Heart left ventricle (tissue), 16 donors: Measurements from ENCODE around the gene GRB14. TPM values are rescaled to one million over a fixed set of nuclear protein-coding genes. Genes with fewer than 3 reads are reported as not detected.

Experiments
- ATAC-seq, 4 donors: fragments of 200-7000 bp; cut with Tn5 transposase; one replicate each; pipeline ENCODE4 v1.9.1; 2020 to 2022; ENCODE audit warnings: moderate library complexity in 4 of 4, mild to moderate bottlenecking in 3 of 4, moderate number of reproducible peaks in 1 of 4
- DNase-seq, 5 donors: peaks; one replicate each; pipeline ENCODE4 v3.0.0-alpha.2; 2020
- H3K27ac ChIP-seq, 12 donors: fragments of 200-600 bp; sonication (generic) in 4 of 12; one replicate each; pipeline versions ENCODE4 v1.5.0 to v1.8.0; 2016 to 2022; ENCODE audit warnings: mild to moderate bottlenecking in 2 of 12
- H3K27me3 ChIP-seq, 9 donors: fragments of 200-600 bp; sonication (generic) in 2 of 9; one replicate each; pipeline versions ENCODE4 v1.5.1 to v1.8.0; 2016 to 2022; ENCODE audit warnings: mild to moderate bottlenecking in 3 of 9
- H3K36me3 ChIP-seq, 9 donors: fragments of 200-600 bp; sonication (generic) in 2 of 9; one replicate each; pipeline versions ENCODE4 v1.5.0 to v1.8.0; 2018 to 2022; ENCODE audit warnings: mild to moderate bottlenecking in 2 of 9
- H3K4me1 ChIP-seq, 12 donors: fragments of 200-600 bp; sonication (generic) in 4 of 12; one replicate each; pipeline versions ENCODE4 v1.5.0 to v1.8.0; 2016 to 2022; ENCODE audit warnings: mild to moderate bottlenecking in 3 of 12
- H3K4me3 ChIP-seq, 12 donors: fragments of 200-600 bp; sonication (generic) in 4 of 12; one replicate each; pipeline versions ENCODE4 v1.5.0 to v1.8.0; 2017 to 2022; ENCODE audit warnings: mild to moderate bottlenecking in 9 of 12, moderate library complexity in 4 of 12
- H3K9me3 ChIP-seq, 12 donors: fragments of 200-600 bp; sonication (generic) in 4 of 12; one replicate each; pipeline versions ENCODE4 v1.5.0 to v1.8.0; 2016 to 2022; ENCODE audit warnings: mild to moderate bottlenecking in 1 of 12
- CTCF ChIP-seq, 12 donors: fragments of 200-600 bp; sonication (generic) in 4 of 12; IDR thresholded peaks; one replicate each; pipeline versions ENCODE4 v1.5.0 to v1.8.0; 2018 to 2022; ENCODE audit warnings: antibody characterized with exemption in 12 of 12, mild to moderate bottlenecking in 5 of 12
- POLR2A ChIP-seq, 2 donors: fragments of 450-650 bp; IDR thresholded peaks; one replicate each; pipeline ENCODE4 v1.6.1; 2017; ENCODE audit warnings: antibody characterized with exemption in 2 of 2, mild to moderate bottlenecking in 2 of 2, moderate library complexity in 2 of 2
- WGBS, 4 donors: extraction: QIAGEN DNeasy Blood & Tissue Kit in 2 of 4; methylation state at CpG; one replicate each; pipeline versions ENCODE4 v1.1.5 to v1.1.7; 2013 to 2018; 5-methylcytosine and 5-hydroxymethylcytosine counted together
- intact Hi-C, 10 donors: fragments of 100-400 bp; cut with DNase I; formaldehyde crosslinking; loops; one replicate each; pipeline versions ENCODE4 v1.11.1 to v1.14.2; 2022
- polyA plus RNA-seq, 2 donors: library from polyadenylated mRNA; stranded (reverse); fragments of 200-250 nt; gene quantifications; one replicate each; pipeline ENCODE4 v1.2.3, GENCODE V29; 2013
- total RNA-seq, 9 donors: library from RNA; depleted of rRNA in 2 of 9; stranded (reverse); fragments of >200 nt in 2 of 9; fragmentation: NEBNext Ultra II Directional in 3 of 9; extraction: Animal tissue kit (Norgen Biotek cat#: 25700) in 3 of 9; gene quantifications; one replicate each; pipeline versions ENCODE4 v1.1.0 to v1.2.4, GENCODE V29; 2016 to 2023
- donor health status: ischemic (EF 13 %, LVEDD 7.1; RV severe dilation, severe dysfunction).
- donor health status: healthy with polysubstance abuse.
- donor health status: DM: no; HTN: yes; CAD: no.
- donor health status: DM: no; HTN: no; CAD: no.
- donor health status: ischemic (EF 25% LVEDD 6.9; RV normal size, moderate dysfunction).
- donor health status: ischemic (EF 25% LVEDD 5.7; RV mildly dilated, moderate dysfunction).
- donor health status: healthy.
- donor health status: DM: yes; HTN: yes; CAD: no.
- donor health status: ischemic (EF 35%, LVEDD 5.7; RV mildly dilated, moderate dysfunction).
- donor health status: nonischemic (EF 11% LVEDD 7.7; RV severe dilation, severe dysfunction).
- donor health status: DM: yes; HTN: yes; CAD: no.
- donor health status: PGD.
- donor health status: ischemic (EF 29% LVEDD 5.4; RV normal size, mild dysfunction).
- donor health status: nonischemic (EF 23%, LVEDD 6.1; RV moderate dilation, normal function).

The GRB14 gene
- total and polyA plus RNA-seq, 11 donors: 2.7 to 42.3 (median 13.3) TPM

GRCh38 chr2:164617466-164617865, 3.8 kb downstream of the GRB14 start:
- 79 to 85% (median 84%) methylated on average over 2 of the region's 2 CpGs for WGBS, 4 donors
- intact Hi-C loops: no loop called here
- DNase-seq (no peak), ATAC-seq (no peak)
- no peak overlapping the region for H3K4me3 ChIP-seq
- no peaks in the 10 kb centered on the region for H3K9me3 ChIP-seq
- TF ChIP-seq CTCF (IDR thresholded peaks at IDR 0.05): no peak
- TF ChIP-seq POLR2A (IDR thresholded peaks at IDR 0.05): no peak
- peaks cover 0 to 11% (median 0%) of the 10 kb centered on the region in 12 donors for H3K4me1 ChIP-seq
- no peaks in the 10 kb centered on the region for H3K36me3 ChIP-seq
- peaks cover 0 to 22% (median 0%) of the 10 kb centered on the region in 9 donors for H3K27me3 ChIP-seq
- no peak overlapping the region for H3K27ac ChIP-seq

GRCh38 chr2:164613321-164613982, 7.8 kb downstream of the GRB14 start:
- intact Hi-C loops: no loop called here
- Histone ChIP-seq H3K4me3 (no peak overlapping the region), H3K27me3 (no peaks in the 10 kb centered on the region), H3K27ac (no peak overlapping the region), H3K36me3 (no peaks in the 10 kb centered on the region), H3K9me3 (no peaks in the 10 kb centered on the region), H3K4me1 (peaks cover 0 to 5% (median 0%) of the 10 kb centered on the region in 12 donors)
- no peak for ATAC-seq
- no peak for DNase-seq
- TF ChIP-seq CTCF (IDR thresholded peaks at IDR 0.05) (no peak), POLR2A (IDR thresholded peaks at IDR 0.05) (no peak)
- 83 to 95% (median 92%) methylated on average over 1 of the region's 1 CpG for WGBS, 4 donors

GRCh38 chr2:164609790-164610189, 11.5 kb downstream of the GRB14 start:
- whole genome bisulfite sequencing, 4 donors: 92 to 100% (median 94%) methylated on average over 1 of the region's 1 CpG
- no peaks in the 10 kb centered on the region for H3K9me3 ChIP-seq
- H3K4me1 ChIP-seq: peaks cover 0 to 10% (median 0%) of the 10 kb centered on the region in 12 donors
- no peak overlapping the region for H3K27ac ChIP-seq
- no peak for TF ChIP-seq POLR2A (IDR thresholded peaks at IDR 0.05)
- no peak for TF ChIP-seq CTCF (IDR thresholded peaks at IDR 0.05)
- no peaks in the 10 kb centered on the region for H3K27me3 ChIP-seq
- intact Hi-C loops: no loop called here
- no peaks in the 10 kb centered on the region for H3K36me3 ChIP-seq
- H3K4me3 ChIP-seq: no peak overlapping the region
- ATAC-seq: no peak
- no peak for DNase-seq

- no peaks in the 10 kb centered on the region for H3K36me3 ChIP-seq
Measured at GRCh38 chr2:164606557-164606956, 14.7 kb downstream of the GRB14 start.

More at GRCh38 chr2:164606557-164606956, 14.7 kb downstream of the GRB14 start:
- Histone ChIP-seq H3K4me1 (peaks cover 0 to 10% (median 0%) of the 10 kb centered on the region in 12 donors), H3K4me3 (no peak overlapping the region), H3K9me3 (no peaks in the 10 kb centered on the region), H3K27ac (peak overlapping the region in 4 of 12 donors; percentile 15 to 49 (median 22)), H3K27me3 (no peaks in the 10 kb centered on the region)
- TF ChIP-seq POLR2A (IDR thresholded peaks at IDR 0.05): no peak
- no peak for TF ChIP-seq CTCF (IDR thresholded peaks at IDR 0.05)
- intact Hi-C loops: no loop called here
- DNase-seq: no peak
- ATAC-seq: peak in 3 of 4 donors; percentile 63 to 79 (median 71)
- WGBS, 4 donors: 33 to 63% (median 40%) methylated on average over 2 of the region's 2 CpGs
